ENCODE results near the gene LTBP4.

- TF ChIP-seq POLR2AphosphoS5 (IDR thresholded peaks at IDR 0.05) (peak in 1 of 3 donors; percentile 28), CTCF (IDR thresholded peaks at IDR 0.05 in 8 of 11, conservative IDR thresholded peaks at IDR 0.05 in 3 of 11) (no peak), POLR2A (IDR thresholded peaks at IDR 0.05) (no peak)
Measured at GRCh38 chr19:40607311-40608239, 6.4 kb downstream of the LTBP4 start.

Measured in spleen (tissue), 7 donors.